Keratinocyte (primary cell): Measurements from ENCODE around the gene ADM.

Experiments
- EZH2 ChIP-seq: IDR thresholded peaks from one replicate; pipeline ENCODE4 v1.6.1; 2012; ENCODE audit warnings: inconsistent platforms, mild to moderate bottlenecking, low read length, moderate library complexity
- TF ChIP-seq, protein P1 (sequence below), 3 experiments: IDR thresholded peaks in 1 of 3; conservative IDR thresholded peaks in 1 of 3; optimal IDR thresholded peaks in 1 of 3; 2 replicates in 2 of 3; 3 replicates in 1 of 3; pipeline versions ENCODE3 to v1.5.1; 2011; ENCODE audit warnings: low read length in 3 of 3, mild to moderate bottlenecking in 3 of 3, moderate library complexity in 2 of 3, control low read depth in 1 of 3, inconsistent platforms in 1 of 3; ENCODE audit not compliant: insufficient read depth in 2 of 3; ENCODE audit errors: extremely low read depth in 1 of 3

DNA sequence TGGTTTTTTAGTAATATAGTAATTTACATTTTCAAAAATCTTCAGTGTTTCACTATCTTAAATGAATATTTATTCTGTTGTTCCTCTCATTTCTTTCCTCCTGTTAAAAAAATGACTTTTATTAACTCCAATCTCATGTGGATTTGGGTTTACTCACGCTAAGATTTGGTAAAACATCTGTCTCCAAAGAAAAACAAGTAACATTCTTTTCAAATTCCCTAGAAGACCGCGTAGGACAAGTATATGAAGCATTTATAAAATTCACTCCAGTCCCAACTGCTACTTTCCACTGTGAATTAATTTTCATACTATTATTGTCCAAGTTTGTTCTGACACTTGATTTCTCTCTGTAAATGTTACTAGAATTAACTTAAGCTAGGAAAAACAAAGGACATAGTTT, 37.1 kb upstream of the ADM start:
- TF ChIP-seq, protein P1, sequence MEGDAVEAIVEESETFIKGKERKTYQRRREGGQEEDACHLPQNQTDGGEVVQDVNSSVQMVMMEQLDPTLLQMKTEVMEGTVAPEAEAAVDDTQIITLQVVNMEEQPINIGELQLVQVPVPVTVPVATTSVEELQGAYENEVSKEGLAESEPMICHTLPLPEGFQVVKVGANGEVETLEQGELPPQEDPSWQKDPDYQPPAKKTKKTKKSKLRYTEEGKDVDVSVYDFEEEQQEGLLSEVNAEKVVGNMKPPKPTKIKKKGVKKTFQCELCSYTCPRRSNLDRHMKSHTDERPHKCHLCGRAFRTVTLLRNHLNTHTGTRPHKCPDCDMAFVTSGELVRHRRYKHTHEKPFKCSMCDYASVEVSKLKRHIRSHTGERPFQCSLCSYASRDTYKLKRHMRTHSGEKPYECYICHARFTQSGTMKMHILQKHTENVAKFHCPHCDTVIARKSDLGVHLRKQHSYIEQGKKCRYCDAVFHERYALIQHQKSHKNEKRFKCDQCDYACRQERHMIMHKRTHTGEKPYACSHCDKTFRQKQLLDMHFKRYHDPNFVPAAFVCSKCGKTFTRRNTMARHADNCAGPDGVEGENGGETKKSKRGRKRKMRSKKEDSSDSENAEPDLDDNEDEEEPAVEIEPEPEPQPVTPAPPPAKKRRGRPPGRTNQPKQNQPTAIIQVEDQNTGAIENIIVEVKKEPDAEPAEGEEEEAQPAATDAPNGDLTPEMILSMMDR (optimal IDR thresholded peaks at IDR 0.05 in 1 of 3, IDR thresholded peaks at IDR 0.05 in 1 of 3, conservative IDR thresholded peaks at IDR 0.05 in 1 of 3; ENCODE audit: extremely low read depth in 1 of 3, insufficient read depth in 2 of 3, low read length in 3 of 3): no peak
- no peak for TF ChIP-seq EZH2
